Karpas-422 (cell line): ENCODE data around the gene CDCA3. TPM values are rescaled to one million over a fixed set of nuclear protein-coding genes. Genes with fewer than 3 reads are reported as not detected.

ENCODE experiments used
- DNase-seq: peaks from one replicate; pipeline ENCODE4 v3.0.0-alpha.2; 2015
- H2AFZ ChIP-seq: fragments of 200-600 bp; sonication (generic); 2 replicates; pipeline ENCODE4 v1.6.1; 2014; ENCODE audit warnings: antibody characterized with exemption, low read length, mixed read lengths
- H3K27ac ChIP-seq: fragments of 200-600 bp; sonication (generic); 2 replicates; pipeline ENCODE4 v1.5.1; 2014; ENCODE audit warnings: mild to moderate bottlenecking, low read length, moderate library complexity
- H3K27me3 ChIP-seq: fragments of 200-600 bp; sonication (generic); 2 replicates; pipeline ENCODE4 v1.6.1; 2014; ENCODE audit warnings: low read length, mixed read lengths
- H3K36me3 ChIP-seq: fragments of 200-600 bp; sonication (generic); 2 replicates; pipeline ENCODE4 v1.6.1; 2014; ENCODE audit warnings: low read length, mixed read lengths; ENCODE audit not compliant: insufficient read depth
- H3K4me1 ChIP-seq: fragments of 200-600 bp; sonication (generic); 2 replicates; pipeline ENCODE4 v1.6.1; 2014; ENCODE audit warnings: mild to moderate bottlenecking, low read length, mixed read lengths
- H3K4me2 ChIP-seq: fragments of 200-600 bp; sonication (generic); 2 replicates; pipeline ENCODE4 v1.6.1; 2014; ENCODE audit warnings: low read length, low read depth, mild to moderate bottlenecking; ENCODE audit not compliant: poor library complexity, severe bottlenecking
- H3K4me3 ChIP-seq: fragments of 200-600 bp; sonication (generic); 2 replicates; pipeline ENCODE4 v1.5.1; 2014; ENCODE audit warnings: mild to moderate bottlenecking, antibody characterized with exemption, low read length, mixed read lengths
- H3K79me2 ChIP-seq: fragments of 200-600 bp; sonication (generic); 2 replicates; pipeline ENCODE4 v1.6.1; 2014; ENCODE audit warnings: mild to moderate bottlenecking, low read length, mixed read lengths
- H3K9ac ChIP-seq: fragments of 200-600 bp; sonication (generic); 2 replicates; pipeline ENCODE4 v1.6.0; 2014; ENCODE audit warnings: low read length
- H3K9me2 ChIP-seq: fragments of 200-600 bp; sonication (generic), shearing (Covaris generic); replicated peaks from 2 replicates; pipeline ENCODE4 v1.6.0; 2014; ENCODE audit warnings: mild to moderate bottlenecking, low read length, moderate library complexity; ENCODE audit not compliant: insufficient read depth
- H3K9me3 ChIP-seq: fragments of 300-700, 200-600 bp; sonication (generic); 2 replicates; pipeline ENCODE4 v1.6.1; 2014; ENCODE audit warnings: low read length, mixed read lengths
- H4K20me1 ChIP-seq: fragments of 200-600 bp; sonication (generic); 2 replicates; pipeline ENCODE4 v1.6.1; 2014; ENCODE audit warnings: mild to moderate bottlenecking, antibody characterized with exemption, low read length, low read depth; ENCODE audit not compliant: insufficient read depth
- total RNA-seq: library from RNA; depleted of rRNA; stranded (reverse); fragments of >200 nt; shearing (Covaris generic); gene quantifications from 2 replicates; pipeline ENCODE4 v1.2.3, GENCODE V29; 2014; ENCODE audit warnings: low replicate concordance

Gene CDCA3
- total RNA-seq, 1 experiment from 2014 or later: 70.0 TPM

- H3K79me2 ChIP-seq: peaks cover 49% of the 10 kb centered on the region
- peaks cover 6% of the 10 kb centered on the region; the same call in 1 of the 2 replicates for H4K20me1 ChIP-seq
- no peak for DNase-seq
- H3K4me1 ChIP-seq: peaks cover 37% of the 10 kb centered on the region
- peak overlapping the region; percentile 90 for H3K4me3 ChIP-seq
- H3K9ac ChIP-seq: peak overlapping the region; percentile 76
- no peaks in the 10 kb centered on the region for H3K27me3 ChIP-seq
- no peaks in the 10 kb centered on the region for H3K9me3 ChIP-seq
- no peak overlapping the region for H2AFZ ChIP-seq
- H3K9me2 ChIP-seq: no peaks in the 10 kb centered on the region
- peaks cover 20% of the 10 kb centered on the region for H3K36me3 ChIP-seq
- H3K4me2 ChIP-seq: peak overlapping the region; percentile 82
- H3K27ac ChIP-seq: peak overlapping the region; percentile 58
Measured at GRCh38 chr12:6853626-6854025, 2.5 kb upstream of the CDCA3 start.

GRCh38 chr12:6852651-6853354 is 1.7 kb upstream of the CDCA3 start:
- peaks cover 20% of the 10 kb centered on the region for H3K36me3 ChIP-seq

GRCh38 chr12:6851921-6852650 is 1.0 kb upstream of the CDCA3 start, which contains the start of gene USP5:
Gene USP5, plus strand, starts transcription at chr12:6852150. Its CDS starts 30 bp downstream, at chr12:6852180.
- H3K27me3 ChIP-seq: no peaks in the 10 kb centered on the region
- H3K9me2 ChIP-seq: no peaks in the 10 kb centered on the region
- H3K4me2 ChIP-seq: peak within 1 kb of the TSS; percentile 89
- H3K9ac ChIP-seq: peak within 1 kb of the TSS; percentile 88
- peak within 1 kb of the TSS; percentile 90 for H3K4me3 ChIP-seq
- peaks cover 6% of the 10 kb centered on the region; the same call in 1 of the 2 replicates for H4K20me1 ChIP-seq
- peak within 1 kb of the TSS; percentile 86 for H3K27ac ChIP-seq
- H3K9me3 ChIP-seq: no peaks in the 10 kb centered on the region
- H2AFZ ChIP-seq: peak within 1 kb of the TSS; percentile 6; the same call in 1 of the 2 replicates
- peaks cover 52% of the 10 kb centered on the region for H3K79me2 ChIP-seq
- DNase-seq: peak; percentile 99
- H3K4me1 ChIP-seq: peaks cover 46% of the 10 kb centered on the region
- peaks cover 15% of the 10 kb centered on the region for H3K36me3 ChIP-seq

More at GRCh38 chr12:6852651-6853354, 1.7 kb upstream of the CDCA3 start:
- H3K9ac ChIP-seq: peak overlapping the region; percentile 76
- H4K20me1 ChIP-seq: peaks cover 6% of the 10 kb centered on the region; the same call in 1 of the 2 replicates
- no peaks in the 10 kb centered on the region for H3K27me3 ChIP-seq
- H3K27ac ChIP-seq: peak overlapping the region; percentile 58
- no peak overlapping the region for H2AFZ ChIP-seq
- peak overlapping the region; percentile 82 for H3K4me2 ChIP-seq
- no peaks in the 10 kb centered on the region for H3K9me3 ChIP-seq
- peak; percentile 80 for DNase-seq
- H3K9me2 ChIP-seq: no peaks in the 10 kb centered on the region
- peaks cover 52% of the 10 kb centered on the region for H3K79me2 ChIP-seq
- H3K4me1 ChIP-seq: peaks cover 40% of the 10 kb centered on the region
- peak overlapping the region; percentile 90 for H3K4me3 ChIP-seq

- Histone ChIP-seq H3K9me3 (no peaks in the 10 kb centered on the region), H3K4me1 (peaks cover 51% of the 10 kb centered on the region), H4K20me1 (peaks cover 6% of the 10 kb centered on the region; the same call in 1 of the 2 replicates), H3K9ac (peak overlapping the region; percentile 88), H3K79me2 (peaks cover 52% of the 10 kb centered on the region), H3K27ac (peak overlapping the region; percentile 86), H3K4me3 (peak overlapping the region; percentile 88), H3K36me3 (peaks cover 13% of the 10 kb centered on the region), H3K4me2 (peak overlapping the region; percentile 89), H3K27me3 (no peaks in the 10 kb centered on the region), H2AFZ (no peak overlapping the region), H3K9me2 (no peaks in the 10 kb centered on the region)
- DNase-seq: peak; percentile 57
Measured at GRCh38 chr12:6850796-6851152, 312 bp downstream of the CDCA3 start.

- no peaks in the 10 kb centered on the region for H3K9me3 ChIP-seq
- H3K9ac ChIP-seq: peak overlapping the region; percentile 88
- peak overlapping the region; percentile 89 for H3K4me2 ChIP-seq
- H3K79me2 ChIP-seq: peaks cover 49% of the 10 kb centered on the region
- H3K27ac ChIP-seq: peak overlapping the region; percentile 86
- peaks cover 51% of the 10 kb centered on the region for H3K4me1 ChIP-seq
- DNase-seq: no peak
- no peaks in the 10 kb centered on the region for H3K27me3 ChIP-seq
- H4K20me1 ChIP-seq: peaks cover 6% of the 10 kb centered on the region; the same call in 1 of the 2 replicates
- no peaks in the 10 kb centered on the region for H3K9me2 ChIP-seq
- no peak overlapping the region for H2AFZ ChIP-seq
- H3K36me3 ChIP-seq: peaks cover 11% of the 10 kb centered on the region
- peak overlapping the region; percentile 88 for H3K4me3 ChIP-seq
Measured at GRCh38 chr12:6849976-6850560, 1.0 kb downstream of the CDCA3 start.

GRCh38 chr12:6849427-6849826 is 1.7 kb downstream of the CDCA3 start:
- Histone ChIP-seq H3K79me2 (peaks cover 43% of the 10 kb centered on the region), H3K36me3 (peaks cover 11% of the 10 kb centered on the region), H4K20me1 (peaks cover 6% of the 10 kb centered on the region; the same call in 1 of the 2 replicates), H3K4me2 (peak overlapping the region; percentile 89), H3K27me3 (no peaks in the 10 kb centered on the region), H3K9me2 (no peaks in the 10 kb centered on the region), H2AFZ (no peak overlapping the region), H3K9me3 (no peaks in the 10 kb centered on the region), H3K27ac (peak overlapping the region; percentile 86), H3K9ac (peak overlapping the region; percentile 88), H3K4me3 (peak overlapping the region; percentile 88; the same call in 1 of the 2 replicates), H3K4me1 (peaks cover 51% of the 10 kb centered on the region)
- DNase-seq: no peak

GRCh38 chr12:6847676-6848075 is 3.4 kb downstream of the CDCA3 start:
- Histone ChIP-seq H4K20me1 (no peaks in the 10 kb centered on the region; the same call in 1 of the 2 replicates), H3K9me3 (no peaks in the 10 kb centered on the region), H3K9ac (no peak overlapping the region), H3K27me3 (no peaks in the 10 kb centered on the region), H3K9me2 (no peaks in the 10 kb centered on the region), H3K4me2 (no peak overlapping the region), H3K36me3 (peaks cover 11% of the 10 kb centered on the region), H3K27ac (peak overlapping the region; percentile 37), H3K79me2 (peaks cover 26% of the 10 kb centered on the region), H3K4me1 (peaks cover 49% of the 10 kb centered on the region), H2AFZ (no peak overlapping the region), H3K4me3 (no peak overlapping the region)
- DNase-seq: no peak
